SK-N-SH (cell line): ENCODE measurements around the gene TGFB1I1. TPM values are rescaled to one million over a fixed set of nuclear protein-coding genes. Genes with fewer than 3 reads are reported as not detected.

Experiments used
- CTCF ChIA-PET: fragments of 300-600, 350-600 bp; formaldehyde crosslinking; extraction: SDS; loops from one replicate; lab custom pipeline; 2021; lab: Yijun Ruan, JAX
- POLR2A ChIA-PET: fragments of 350-600 bp; sonication (Branson Sonifier 250); formaldehyde crosslinking; extraction: SDS; loops from one replicate; lab custom pipeline; 2020; ENCODE audit warnings: antibody characterized with exemption, inconsistent platforms; lab: Yijun Ruan, JAX
- DNase-seq: peaks from one replicate; pipeline ENCODE4 v3.0.0; 2012
- H2AFZ ChIP-seq: fragments of 200-600 bp; sonication (generic); 2 replicates; pipeline ENCODE4 v1.8.1; 2016; ENCODE audit warnings: antibody characterized with exemption, mild to moderate bottlenecking, low read depth
- H3F3A ChIP-seq: fragments of 200-600 bp; sonication (generic); replicated peaks from 2 replicates; pipeline ENCODE3; 2016; ENCODE audit warnings: antibody characterized with exemption, mild to moderate bottlenecking; ENCODE audit not compliant: insufficient read depth
- H3K27ac ChIP-seq, 2 experiments: fragments of 200-500 bp in 1 of 2; fragments of 200-600 bp in 1 of 2; sonication (Bioruptor generic) in 1 of 2; sonication (generic), shearing (Covaris generic) in 1 of 2; 2 replicates each; pipeline versions ENCODE4 v1.5.1 to v1.6.1; 2014 to 2016; ENCODE audit warnings: low read depth in 2 of 2, inconsistent platforms in 1 of 2, low read length in 1 of 2, mild to moderate bottlenecking in 1 of 2, mixed read lengths in 1 of 2
- H3K27me3 ChIP-seq: fragments of 200-600 bp; sonication (generic), shearing (Covaris generic); 2 replicates; pipeline ENCODE4 v1.6.1; 2016; ENCODE audit warnings: mixed run types; ENCODE audit not compliant: insufficient read depth
- H3K36me3 ChIP-seq, 2 experiments: fragments of 200-500 bp in 1 of 2; fragments of 200-600 bp in 1 of 2; sonication (Bioruptor generic) in 1 of 2; sonication (generic) in 1 of 2; replicated peaks in 1 of 2; 2 replicates each; pipeline versions ENCODE3 to v1.5.1; 2014 to 2016; ENCODE audit warnings: low read length in 1 of 2, mild to moderate bottlenecking in 1 of 2; ENCODE audit not compliant: insufficient read depth in 2 of 2, control insufficient read depth in 1 of 2
- H3K4me1 ChIP-seq, 2 experiments: fragments of 200-500 bp in 1 of 2; fragments of 200-600 bp in 1 of 2; sonication (Bioruptor generic) in 1 of 2; sonication (generic), shearing (Covaris generic) in 1 of 2; 2 replicates each; pipeline versions ENCODE4 v1.5.1 to v1.6.1; 2014 to 2016; ENCODE audit warnings: low read depth in 1 of 2, low read length in 1 of 2, mixed run types in 1 of 2; ENCODE audit not compliant: insufficient read depth in 2 of 2, control insufficient read depth in 1 of 2
- H3K4me2 ChIP-seq: fragments of 200-600 bp; sonication (generic), shearing (Covaris generic); 2 replicates; pipeline ENCODE4 v1.6.1; 2017; ENCODE audit warnings: mixed run types
- H3K4me3 ChIP-seq, 2 experiments: fragments of 200-500 bp in 1 of 2; fragments of 200-600 bp in 1 of 2; sonication (Bioruptor generic) in 1 of 2; sonication (generic), shearing (Covaris generic) in 1 of 2; 2 replicates each; pipeline versions ENCODE4 v1.5.1 to v1.8.1; 2014 to 2016; ENCODE audit warnings: low read depth in 2 of 2, inconsistent platforms in 1 of 2, low read length in 1 of 2, mild to moderate bottlenecking in 1 of 2, mixed read lengths in 1 of 2, moderate library complexity in 1 of 2
- H3K79me2 ChIP-seq: fragments of 200-600 bp; sonication (generic); 2 replicates; pipeline ENCODE4 v1.8.1; 2017; ENCODE audit warnings: mild to moderate bottlenecking; ENCODE audit not compliant: insufficient read depth
- H3K9ac ChIP-seq: fragments of 200-600 bp; sonication (generic); 2 replicates; pipeline ENCODE4 v1.6.1; 2017; ENCODE audit warnings: mixed run types
- H3K9me2 ChIP-seq: fragments of 200-600 bp; sonication (generic); 2 replicates; pipeline ENCODE4 v1.6.1; 2017; ENCODE audit warnings: mixed run types
- H3K9me3 ChIP-seq: fragments of 200-600 bp; sonication (generic); 2 replicates; pipeline ENCODE4 v1.6.1; 2017; ENCODE audit warnings: mixed run types, mild to moderate bottlenecking, moderate library complexity
- H4K20me1 ChIP-seq: fragments of 200-600 bp; sonication (generic); 2 replicates; pipeline ENCODE4 v1.6.1; 2017; ENCODE audit warnings: mild to moderate bottlenecking, mixed run types; ENCODE audit not compliant: insufficient read depth
- FOSL2 ChIP-seq: IDR thresholded peaks from 2 replicates; pipeline ENCODE4 v1.4.0; 2012; ENCODE audit warnings: low read depth, mild to moderate bottlenecking, moderate library complexity, borderline replicate concordance
- GABPA ChIP-seq: IDR thresholded peaks from 2 replicates; pipeline ENCODE4 v1.4.0; 2012; ENCODE audit warnings: low read depth, mild to moderate bottlenecking
- NFIC ChIP-seq: IDR thresholded peaks from 2 replicates; pipeline ENCODE4 v1.4.0; 2012; ENCODE audit warnings: borderline replicate concordance
- POLR2AphosphoS5 ChIP-seq: IDR thresholded peaks from 2 replicates; pipeline ENCODE4 v1.6.1; 2012; ENCODE audit warnings: low read depth, low read length
- RAD21 ChIP-seq: IDR thresholded peaks from 2 replicates; pipeline ENCODE4 v1.6.1; 2012; ENCODE audit warnings: mild to moderate bottlenecking, low read length
- REST ChIP-seq: IDR thresholded peaks from 2 replicates; pipeline ENCODE4 v1.6.1; 2012; ENCODE audit warnings: mild to moderate bottlenecking, low read depth, low read length, moderate library complexity
- SIN3A ChIP-seq: IDR thresholded peaks from 2 replicates; pipeline ENCODE4 v1.6.1; 2012; ENCODE audit warnings: low read depth, mild to moderate bottlenecking, low read length, moderate library complexity, borderline replicate concordance
- SMC3 ChIP-seq: IDR thresholded peaks from 2 replicates; pipeline ENCODE4 v1.6.1; 2012; ENCODE audit warnings: low read depth, low read length, improper control_type of control experiment
- TAF1 ChIP-seq: IDR thresholded peaks from 2 replicates; pipeline ENCODE4 v1.6.1; 2012; ENCODE audit warnings: low read depth, mild to moderate bottlenecking, low read length, moderate library complexity, borderline replicate concordance
- TCF12 ChIP-seq: IDR thresholded peaks from 2 replicates; pipeline ENCODE4 v1.4.0; 2012
- USF1 ChIP-seq: IDR thresholded peaks from 2 replicates; pipeline ENCODE4 v1.4.0; 2012; ENCODE audit warnings: low read depth, borderline replicate concordance
- ZBTB33 ChIP-seq: IDR thresholded peaks from 2 replicates; pipeline ENCODE4 v1.4.0; 2012; ENCODE audit warnings: low read depth, borderline replicate concordance
- WGBS: methylation state at CpG from one replicate; pipeline ENCODE4 v1.1.6; 2017; ENCODE audit warnings: low lambda C conversion rate; 5-methylcytosine and 5-hydroxymethylcytosine counted together
- polyA plus RNA-seq, 3 experiments: library from polyadenylated mRNA; depleted of rRNA; stranded (reverse); fragments of >200 nt; gene quantifications; 2 replicates each; pipeline ENCODE4 v1.2.3, GENCODE V29; 2012
- TF ChIP-seq, protein P1 (sequence below): IDR thresholded peaks from 2 replicates; pipeline ENCODE4; 2012
- TF ChIP-seq, protein P2 (sequence below): fragments of 200-600 bp; sonication (generic); IDR thresholded peaks from 2 replicates; pipeline ENCODE4 v1.6.1; 2017; ENCODE audit warnings: antibody characterized with exemption, mild to moderate bottlenecking, moderate library complexity

TGFB1I1 gene
- polyA plus RNA-seq, 1 of the 3 experiments (the other 2 are of a cell fraction) = 29.7 TPM

- TF ChIP-seq RAD21 = no peak
- TF ChIP-seq, protein P1, sequence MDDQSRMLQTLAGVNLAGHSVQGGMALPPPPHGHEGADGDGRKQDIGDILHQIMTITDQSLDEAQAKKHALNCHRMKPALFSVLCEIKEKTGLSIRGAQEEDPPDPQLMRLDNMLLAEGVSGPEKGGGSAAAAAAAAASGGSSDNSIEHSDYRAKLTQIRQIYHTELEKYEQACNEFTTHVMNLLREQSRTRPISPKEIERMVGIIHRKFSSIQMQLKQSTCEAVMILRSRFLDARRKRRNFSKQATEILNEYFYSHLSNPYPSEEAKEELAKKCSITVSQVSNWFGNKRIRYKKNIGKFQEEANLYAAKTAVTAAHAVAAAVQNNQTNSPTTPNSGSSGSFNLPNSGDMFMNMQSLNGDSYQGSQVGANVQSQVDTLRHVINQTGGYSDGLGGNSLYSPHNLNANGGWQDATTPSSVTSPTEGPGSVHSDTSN = no peak
Measured at GRCh38 chr16:31476303-31477219, 4.6 kb downstream of the TGFB1I1 start (continued).

GRCh38 chr16:31477220-31478216, 5.6 kb downstream of the TGFB1I1 start:
- H3K4me2 ChIP-seq = no peak overlapping the region
- ChIA-PET POLR2A (no interaction called here), CTCF (interaction anchor here (0.7 to 1.9 kb wide), 3 partner anchors 17 to 47 kb away, joined by 3 to 8 read pairs (median 4); no protein-coding TSS in a partner anchor)
- no peak overlapping the region for H3K27ac ChIP-seq
- no peaks in the 10 kb centered on the region for H3K27me3 ChIP-seq
- no peak for DNase-seq
- no peaks in the 10 kb centered on the region for H3K9me2 ChIP-seq
- WGBS = 93% methylated on average over 57 of the region's 67 CpGs
- H3K4me3 ChIP-seq = no peak overlapping the region
- peaks cover 26% of the 10 kb centered on the region for H3K79me2 ChIP-seq
- H3K9me3 ChIP-seq = no peaks in the 10 kb centered on the region
- H3K36me3 ChIP-seq = peaks cover 27 to 35% of the 10 kb centered on the region in 2 experiments
- no peak overlapping the region for H2AFZ ChIP-seq
- H4K20me1 ChIP-seq = peaks cover 29% of the 10 kb centered on the region
- no peak overlapping the region for H3K9ac ChIP-seq
- peaks cover 31% of the 10 kb centered on the region for H3F3A ChIP-seq
- peaks cover 0 to 6% of the 10 kb centered on the region in 2 experiments; a peak in 1 of 4 replicates for H3K4me1 ChIP-seq
- TF ChIP-seq, protein P2, sequence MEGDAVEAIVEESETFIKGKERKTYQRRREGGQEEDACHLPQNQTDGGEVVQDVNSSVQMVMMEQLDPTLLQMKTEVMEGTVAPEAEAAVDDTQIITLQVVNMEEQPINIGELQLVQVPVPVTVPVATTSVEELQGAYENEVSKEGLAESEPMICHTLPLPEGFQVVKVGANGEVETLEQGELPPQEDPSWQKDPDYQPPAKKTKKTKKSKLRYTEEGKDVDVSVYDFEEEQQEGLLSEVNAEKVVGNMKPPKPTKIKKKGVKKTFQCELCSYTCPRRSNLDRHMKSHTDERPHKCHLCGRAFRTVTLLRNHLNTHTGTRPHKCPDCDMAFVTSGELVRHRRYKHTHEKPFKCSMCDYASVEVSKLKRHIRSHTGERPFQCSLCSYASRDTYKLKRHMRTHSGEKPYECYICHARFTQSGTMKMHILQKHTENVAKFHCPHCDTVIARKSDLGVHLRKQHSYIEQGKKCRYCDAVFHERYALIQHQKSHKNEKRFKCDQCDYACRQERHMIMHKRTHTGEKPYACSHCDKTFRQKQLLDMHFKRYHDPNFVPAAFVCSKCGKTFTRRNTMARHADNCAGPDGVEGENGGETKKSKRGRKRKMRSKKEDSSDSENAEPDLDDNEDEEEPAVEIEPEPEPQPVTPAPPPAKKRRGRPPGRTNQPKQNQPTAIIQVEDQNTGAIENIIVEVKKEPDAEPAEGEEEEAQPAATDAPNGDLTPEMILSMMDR = no peak
- TF ChIP-seq FOSL2 (no peak), TAF1 (no peak), ZBTB33 (no peak), SIN3A (no peak), NFIC (no peak), REST (no peak), POLR2AphosphoS5 (no peak), SMC3 (no peak), USF1 (no peak), TCF12 (no peak), GABPA (no peak)
- TF ChIP-seq, protein P1 = no peak
